Ramos (cell line): ENCODE measurements around the gene ACTL7A.
"Not testable (repeated sequence)": the region's sequence is repeated elsewhere in the genome, so short reads cannot be mapped to it uniquely, and the experiment has no call there.

Source experiments
- in situ Hi-C: fragments of 300-500 bp; cut with MboI; formaldehyde crosslinking; loops from one replicate; pipeline ENCODE4 v1.14.3; 2022; ENCODE audit warnings: low sequenced_read_pairs; ENCODE audit not compliant: unreplicated experiment

ACTL7A gene

GRCh38 chr9:108845947-108846346 lies 16.1 kb upstream of the ACTL7A start:
- in situ Hi-C loops, result no loop called here

GRCh38 chr9:108848296-108848695 lies 13.8 kb upstream of the ACTL7A start:
- in situ Hi-C loops, result not testable (repeated sequence)

- in situ Hi-C loops, result no loop called here
Observed at GRCh38 chr9:108850293-108850897, 11.7 kb upstream of the ACTL7A start.

GRCh38 chr9:108851138-108851537 lies 10.9 kb upstream of the ACTL7A start:
- in situ Hi-C loops, result no loop called here

GRCh38 chr9:108852079-108852478 lies 10.0 kb upstream of the ACTL7A start:
- in situ Hi-C loops, result no loop called here

GRCh38 chr9:108854094-108854493 lies 8.0 kb upstream of the ACTL7A start:
- in situ Hi-C loops, result no loop called here

- in situ Hi-C loops, result no loop called here
Observed at GRCh38 chr9:108854641-108855528, 7.2 kb upstream of the ACTL7A start.

- in situ Hi-C loops, result no loop called here
Observed at GRCh38 chr9:108855529-108855886, 6.6 kb upstream of the ACTL7A start.

- in situ Hi-C loops, result no loop called here
Observed at GRCh38 chr9:108855888-108856287, 6.2 kb upstream of the ACTL7A start, which contains the start of gene ACTL7B. Gene ACTL7B, minus strand, starts transcription at chr9:108855986. Its CDS starts 56 bp downstream, at chr9:108855930.

- in situ Hi-C loops, result no loop called here
Observed at GRCh38 chr9:108857572-108857971, 4.5 kb upstream of the ACTL7A start.

GRCh38 chr9:108859459-108860114 lies 2.5 kb upstream of the ACTL7A start:
- in situ Hi-C loops, result no loop called here

- in situ Hi-C loops, result no loop called here
Observed at GRCh38 chr9:108860354-108860753, 1.7 kb upstream of the ACTL7A start.

- in situ Hi-C loops, result no loop called here
Observed at GRCh38 chr9:108860764-108861163, 1.3 kb upstream of the ACTL7A start.

- in situ Hi-C loops, result no loop called here
Observed at GRCh38 chr9:108861464-108861863, 602 bp upstream of the ACTL7A start.

GRCh38 chr9:108863891-108864290 lies 1.8 kb downstream of the ACTL7A start:
- in situ Hi-C loops, result no loop called here

- in situ Hi-C loops, result no loop called here
Observed at GRCh38 chr9:108864446-108864845, 2.4 kb downstream of the ACTL7A start.

- in situ Hi-C loops, result no loop called here
Observed at GRCh38 chr9:108865037-108865436, 3.0 kb downstream of the ACTL7A start.

GRCh38 chr9:108866001-108866420 lies 3.9 kb downstream of the ACTL7A start:
- in situ Hi-C loops, result no loop called here

- in situ Hi-C loops, result no loop called here
Observed at GRCh38 chr9:108867116-108867515, 5.0 kb downstream of the ACTL7A start.

GRCh38 chr9:108867829-108868228 lies 5.8 kb downstream of the ACTL7A start:
- in situ Hi-C loops, result no loop called here

GRCh38 chr9:108869092-108869725 lies 7.1 kb downstream of the ACTL7A start:
- in situ Hi-C loops, result no loop called here
